Skeletal muscle satellite cell (primary cell): Measurements from ENCODE around the gene USP32.

ENCODE experiments used
- H3K27me3 ChIP-seq: 2 replicates; pipeline ENCODE4 v1.7.0; 2013; ENCODE audit warnings: low read length; ENCODE audit not compliant: control insufficient read depth, insufficient read depth
- H3K36me3 ChIP-seq: 2 replicates; pipeline ENCODE4 v1.7.0; 2013; ENCODE audit warnings: mild to moderate bottlenecking, control low read depth, low read length; ENCODE audit not compliant: insufficient read depth
- H3K4me1 ChIP-seq: 2 replicates; pipeline ENCODE4 v1.7.0; 2013; ENCODE audit warnings: low read length; ENCODE audit not compliant: control insufficient read depth, insufficient read depth
- H3K4me2 ChIP-seq: 2 replicates; pipeline ENCODE4 v1.7.0; 2013; ENCODE audit warnings: mild to moderate bottlenecking, low read length
- H3K4me3 ChIP-seq: 2 replicates; pipeline ENCODE4 v1.7.0; 2013; ENCODE audit warnings: low read length
- H3K9ac ChIP-seq: 2 replicates; pipeline ENCODE4 v1.7.0; 2013; ENCODE audit warnings: mild to moderate bottlenecking, low read depth, low read length, moderate library complexity
- H3K9me3 ChIP-seq: replicated peaks from 2 replicates; pipeline ENCODE4 v1.7.0; 2013; ENCODE audit warnings: mild to moderate bottlenecking, control low read depth, low read length

Gene USP32

GRCh38 chr17:60280673-60281072 lies 111.3 kb downstream of the USP32 start:
- Histone ChIP-seq H3K36me3 (no peaks in the 10 kb centered on the region), H3K27me3 (no peaks in the 10 kb centered on the region), H3K4me1 (no peaks in the 10 kb centered on the region), H3K4me2 (no peak overlapping the region), H3K4me3 (no peak overlapping the region), H3K9ac (no peak overlapping the region), H3K9me3 (no peaks in the 10 kb centered on the region)

GRCh38 chr17:60278237-60278636 lies 113.7 kb downstream of the USP32 start:
- Histone ChIP-seq H3K9ac (no peak overlapping the region), H3K4me2 (no peak overlapping the region), H3K4me3 (no peak overlapping the region), H3K4me1 (peaks cover 3% of the 10 kb centered on the region), H3K9me3 (no peaks in the 10 kb centered on the region), H3K36me3 (no peaks in the 10 kb centered on the region), H3K27me3 (no peaks in the 10 kb centered on the region)

DNA sequence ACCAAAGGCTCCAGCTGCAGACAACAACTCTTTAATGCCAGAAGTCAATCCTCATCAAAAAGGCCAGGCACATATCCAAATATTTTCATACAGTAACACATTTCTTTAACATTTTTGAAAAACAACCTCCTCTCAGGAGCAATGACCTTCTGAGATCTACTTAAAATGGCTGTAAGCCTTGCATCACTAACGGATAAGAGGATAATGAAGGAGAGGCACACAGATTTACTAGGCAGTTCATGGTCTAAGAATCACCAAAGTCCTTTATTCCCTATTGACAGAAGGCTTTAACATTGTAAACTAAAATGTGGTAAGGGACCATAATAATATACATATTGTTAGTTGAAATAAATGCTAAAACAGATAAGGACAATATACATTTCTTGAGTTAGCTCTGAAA lies 114.7 kb downstream of the USP32 start:
- no peak overlapping the region for H3K4me2 ChIP-seq
- H3K9ac ChIP-seq = no peak overlapping the region
- H3K36me3 ChIP-seq = no peaks in the 10 kb centered on the region

GRCh38 chr17:60269417-60269816 lies 122.5 kb downstream of the USP32 start:
- Histone ChIP-seq H3K4me1 (peaks cover 10% of the 10 kb centered on the region), H3K36me3 (peaks cover 13% of the 10 kb centered on the region), H3K9ac (no peak overlapping the region), H3K4me3 (no peak overlapping the region), H3K4me2 (no peak overlapping the region), H3K27me3 (no peaks in the 10 kb centered on the region), H3K9me3 (no peaks in the 10 kb centered on the region)

More for the DNA sequence above, 114.7 kb downstream of the USP32 start:
- Histone ChIP-seq H3K9me3 (no peaks in the 10 kb centered on the region), H3K4me3 (no peak overlapping the region), H3K4me1 (peaks cover 10% of the 10 kb centered on the region), H3K27me3 (no peaks in the 10 kb centered on the region)

GRCh38 chr17:60260540-60260939 lies 131.4 kb downstream of the USP32 start:
- peaks cover 9% of the 10 kb centered on the region for H3K4me1 ChIP-seq
- H3K36me3 ChIP-seq = peaks cover 29% of the 10 kb centered on the region
- no peaks in the 10 kb centered on the region for H3K9me3 ChIP-seq
- no peak overlapping the region for H3K9ac ChIP-seq
- no peaks in the 10 kb centered on the region for H3K27me3 ChIP-seq
- H3K4me3 ChIP-seq = no peak overlapping the region
- no peak overlapping the region for H3K4me2 ChIP-seq

DNA sequence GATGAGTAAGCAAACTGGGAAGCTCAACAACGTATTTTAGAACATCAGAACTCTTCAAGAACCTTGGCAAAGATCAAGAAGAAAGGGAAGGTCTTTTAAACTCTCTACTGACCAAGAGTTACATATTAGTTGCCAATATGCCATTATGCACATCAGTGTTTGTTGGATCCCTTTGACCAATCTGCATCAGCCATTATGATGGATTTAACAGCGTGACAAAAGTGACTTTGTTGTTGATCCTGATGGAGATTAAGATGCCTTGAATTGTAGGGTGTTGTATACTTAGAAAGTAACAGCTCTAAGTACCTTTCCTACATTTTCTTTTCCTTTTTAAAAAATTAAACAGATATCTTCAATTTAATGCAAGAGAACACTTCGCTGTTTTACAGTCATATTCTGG lies 133.6 kb downstream of the USP32 start:
- Histone ChIP-seq H3K4me2 (no peak overlapping the region), H3K27me3 (no peaks in the 10 kb centered on the region), H3K4me1 (peaks cover 9% of the 10 kb centered on the region), H3K4me3 (no peak overlapping the region), H3K9me3 (no peaks in the 10 kb centered on the region), H3K36me3 (peaks cover 13% of the 10 kb centered on the region), H3K9ac (no peak overlapping the region)

- Histone ChIP-seq H3K36me3 (peaks cover 28% of the 10 kb centered on the region), H3K4me2 (peak overlapping the region; percentile 2), H3K4me1 (peaks cover 9% of the 10 kb centered on the region), H3K9me3 (no peaks in the 10 kb centered on the region), H3K4me3 (no peak overlapping the region), H3K9ac (no peak overlapping the region), H3K27me3 (no peaks in the 10 kb centered on the region)
Observed at GRCh38 chr17:60256174-60256573, 135.8 kb downstream of the USP32 start.

DNA sequence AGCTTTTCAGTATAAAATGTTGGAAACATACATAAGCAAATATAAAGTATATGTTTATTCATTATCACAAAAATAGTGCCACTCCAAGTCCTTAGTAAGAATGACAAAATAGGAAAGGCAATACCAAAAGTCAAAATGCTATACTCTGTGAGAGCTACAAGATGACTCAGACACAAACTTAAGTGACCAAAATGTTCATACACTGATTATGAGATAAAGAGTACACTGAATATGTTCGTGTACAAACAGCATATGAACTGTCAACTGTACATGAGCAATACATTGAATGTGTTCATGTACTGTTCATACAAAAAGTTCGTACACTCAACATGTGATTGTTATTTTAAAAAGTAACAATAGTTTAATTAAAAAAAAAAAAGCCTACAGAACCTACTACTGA lies 138.9 kb downstream of the USP32 start:
- Histone ChIP-seq H3K4me1 (peaks cover 9% of the 10 kb centered on the region), H3K4me3 (no peak overlapping the region), H3K4me2 (no peak overlapping the region), H3K9me3 (no peaks in the 10 kb centered on the region), H3K27me3 (no peaks in the 10 kb centered on the region), H3K9ac (no peak overlapping the region), H3K36me3 (peaks cover 33% of the 10 kb centered on the region)

GRCh38 chr17:60252459-60252858 lies 139.5 kb downstream of the USP32 start:
- Histone ChIP-seq H3K36me3 (peaks cover 34% of the 10 kb centered on the region), H3K4me1 (peaks cover 9% of the 10 kb centered on the region), H3K9ac (no peak overlapping the region), H3K27me3 (no peaks in the 10 kb centered on the region), H3K4me3 (no peak overlapping the region), H3K4me2 (no peak overlapping the region), H3K9me3 (no peaks in the 10 kb centered on the region)

GRCh38 chr17:60249290-60249826 lies 142.6 kb downstream of the USP32 start:
- Histone ChIP-seq H3K9me3 (no peaks in the 10 kb centered on the region), H3K4me3 (no peak overlapping the region), H3K27me3 (no peaks in the 10 kb centered on the region), H3K4me2 (no peak overlapping the region), H3K9ac (no peak overlapping the region), H3K36me3 (peaks cover 39% of the 10 kb centered on the region), H3K4me1 (no peaks in the 10 kb centered on the region)

DNA sequence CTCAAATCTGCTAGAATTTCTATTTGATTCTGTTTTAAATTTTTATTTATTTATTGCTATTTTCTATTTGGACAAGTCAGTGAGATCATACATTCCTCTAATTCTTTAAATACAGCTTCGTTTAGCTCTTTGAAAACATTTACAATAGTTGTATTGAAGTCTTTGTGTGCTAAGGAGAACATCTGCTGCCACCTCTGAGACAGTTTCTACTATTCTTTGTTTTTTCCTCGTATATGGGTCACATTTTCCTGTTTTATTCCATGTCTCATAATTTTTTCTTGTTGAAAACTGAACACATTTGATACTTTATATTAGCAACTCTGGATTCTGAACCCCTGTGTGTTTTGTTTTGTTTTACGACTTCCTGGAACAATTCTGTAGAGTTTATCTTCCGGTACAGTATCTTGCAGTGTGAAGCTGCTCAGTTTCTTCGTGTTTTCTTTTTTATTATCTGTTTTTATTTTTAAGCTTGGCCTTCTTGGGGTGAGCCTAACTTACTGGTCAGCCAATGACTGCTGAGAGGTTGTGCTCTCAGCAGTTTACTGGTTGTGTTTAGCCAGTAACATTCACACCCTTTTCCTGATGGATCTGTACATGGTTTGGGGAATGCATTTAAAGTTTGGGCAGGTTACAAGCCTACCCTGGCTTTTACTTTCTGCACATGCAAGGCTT lies 143.2 kb downstream of the USP32 start:
- Histone ChIP-seq H3K9me3 (no peaks in the 10 kb centered on the region), H3K4me3 (no peak overlapping the region), H3K27me3 (no peaks in the 10 kb centered on the region), H3K36me3 (peaks cover 39% of the 10 kb centered on the region), H3K4me2 (no peak overlapping the region), H3K9ac (no peak overlapping the region), H3K4me1 (no peaks in the 10 kb centered on the region)

DNA sequence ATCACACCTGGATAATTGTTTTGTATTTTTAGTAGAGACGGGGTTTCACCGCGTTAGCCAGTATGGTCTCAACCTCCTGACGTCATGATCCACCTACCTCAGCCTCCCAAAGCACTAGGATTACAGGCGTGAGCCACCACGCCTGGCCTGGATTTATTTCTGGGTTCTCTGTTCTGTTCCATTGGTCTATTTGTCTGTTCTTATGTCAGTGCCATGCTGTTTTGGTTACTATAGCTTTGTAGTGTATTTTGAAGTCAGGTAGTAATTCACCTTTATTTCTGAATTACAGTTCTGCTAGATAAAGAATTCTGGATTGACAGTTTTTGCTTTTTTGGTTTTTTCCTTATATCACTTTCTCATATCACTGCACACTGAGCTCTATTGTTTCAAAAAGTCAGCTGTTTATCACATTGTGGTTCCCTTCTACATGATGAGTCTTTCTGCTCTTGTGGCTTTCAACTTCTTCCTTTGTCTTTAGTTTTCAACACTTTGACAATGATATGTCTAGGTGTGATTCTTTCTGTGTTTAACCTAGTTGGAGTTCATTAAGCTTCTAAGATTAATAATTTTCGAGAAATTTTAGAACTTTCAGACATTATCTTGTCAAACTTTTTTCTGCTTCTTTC lies 144.0 kb downstream of the USP32 start:
- Histone ChIP-seq H3K4me2 (no peak overlapping the region), H3K9me3 (no peaks in the 10 kb centered on the region), H3K36me3 (peaks cover 39% of the 10 kb centered on the region), H3K9ac (no peak overlapping the region), H3K27me3 (no peaks in the 10 kb centered on the region), H3K4me3 (no peak overlapping the region), H3K4me1 (no peaks in the 10 kb centered on the region)
